Brain pericyte (primary cell): ENCODE data around the gene HTR2A.
A peak's percentile ranks its signal among the peaks of the same experiment; 100 is the strongest.

Source experiments
- DNase-seq: peaks from one replicate; pipeline ENCODE4 v3.0.0-alpha.2; 2012; ENCODE audit warnings: low read depth, low spot score

The HTR2A gene

DNA sequence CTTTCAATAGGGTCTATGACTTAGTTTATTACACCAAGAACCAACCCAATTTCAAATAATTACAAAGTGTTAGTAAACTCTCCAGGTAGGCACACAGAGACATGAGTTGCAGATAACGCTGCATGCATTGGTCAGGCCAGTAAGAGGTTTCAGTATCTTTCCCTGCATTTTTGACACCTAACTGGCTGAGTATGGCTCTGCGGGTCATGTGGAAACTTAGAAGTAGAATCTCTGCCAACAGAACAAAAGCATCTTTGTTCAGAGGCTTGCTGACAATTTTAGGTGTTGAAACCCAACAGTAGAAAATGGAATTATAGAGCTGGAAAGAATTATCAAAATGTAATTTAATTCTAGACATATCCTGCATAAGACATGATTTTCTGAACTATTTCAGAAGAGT is 25.3 kb downstream of the HTR2A start:
- DNase-seq, result no peak

DNA sequence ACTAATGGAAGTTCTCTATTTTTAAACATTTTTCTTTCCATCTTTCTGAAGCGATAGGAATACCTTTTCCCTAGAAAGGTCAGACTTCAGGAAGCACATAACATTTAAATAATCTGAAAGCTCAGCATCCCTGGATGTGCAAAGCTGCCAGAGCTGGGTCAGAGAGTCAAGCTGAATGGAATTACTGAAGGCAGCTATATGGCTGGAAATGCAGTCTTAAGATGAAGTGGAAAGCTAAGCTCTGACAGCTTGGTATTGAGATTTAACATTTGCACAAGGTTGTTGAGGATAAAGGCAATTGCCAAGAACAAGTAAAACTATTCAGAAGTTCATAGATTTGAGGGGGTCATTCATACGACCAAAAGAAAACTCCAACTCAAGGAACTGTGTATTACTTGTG is 28.8 kb downstream of the HTR2A start:
- DNase-seq, result no peak

DNA sequence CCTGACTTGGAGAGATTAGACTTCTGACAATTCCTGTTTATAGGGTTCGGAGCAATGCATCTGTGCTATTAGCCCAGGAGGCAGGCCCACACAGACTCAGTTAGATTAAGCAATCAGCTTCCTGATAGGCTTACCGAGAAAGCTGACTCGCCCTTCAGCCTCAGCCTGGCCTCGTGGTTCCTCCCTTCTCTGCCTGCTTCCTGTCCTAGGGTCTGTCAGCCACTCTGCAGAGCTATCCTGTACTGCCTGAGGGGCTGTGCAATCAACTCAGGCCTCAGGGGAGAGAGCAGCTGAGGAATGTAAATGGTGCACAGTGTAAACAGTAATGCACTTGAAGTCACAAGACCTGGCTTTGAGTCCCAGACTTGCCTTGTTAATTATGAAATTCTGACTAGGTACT is 30.7 kb downstream of the HTR2A start:
- DNase-seq, result no peak

DNA sequence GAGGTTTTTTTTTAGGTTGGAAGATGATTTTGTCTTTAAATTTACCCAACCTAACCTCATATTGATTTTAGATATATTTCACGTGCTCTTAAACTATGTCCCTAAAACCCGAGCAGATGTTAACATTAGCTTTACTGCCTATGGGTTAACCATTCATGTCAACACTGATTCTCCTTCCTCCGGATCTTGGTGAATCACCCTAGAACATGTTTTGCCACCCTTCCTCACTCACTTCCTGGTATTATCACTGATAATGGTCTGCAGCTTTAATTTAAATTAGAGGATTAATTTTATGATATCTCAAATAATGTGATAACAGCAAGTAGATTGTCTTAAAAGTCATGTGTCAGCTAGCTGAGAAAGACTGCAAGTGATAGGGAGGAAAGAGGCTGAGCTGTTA is 31.9 kb downstream of the HTR2A start:
- DNase-seq, result no peak

DNA sequence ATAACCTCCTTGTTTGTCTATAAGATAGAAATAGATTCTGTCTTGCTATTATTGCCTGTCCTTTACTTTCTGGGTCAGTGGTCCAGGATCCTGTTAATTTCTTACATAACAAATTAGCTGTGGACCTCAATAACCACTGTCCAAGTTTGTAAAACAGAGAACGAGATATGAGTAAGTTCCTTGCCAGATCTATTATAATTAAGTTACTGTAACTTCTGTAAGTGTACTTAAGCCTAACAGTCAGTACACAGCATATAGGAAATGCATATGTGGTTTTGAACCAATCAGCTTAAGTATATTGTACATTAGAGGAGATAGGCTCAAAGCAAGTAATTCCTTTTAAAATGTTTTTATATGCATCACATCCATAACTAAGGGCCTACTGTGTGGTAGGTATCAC is 34.9 kb downstream of the HTR2A start:
- no peak for DNase-seq

DNA sequence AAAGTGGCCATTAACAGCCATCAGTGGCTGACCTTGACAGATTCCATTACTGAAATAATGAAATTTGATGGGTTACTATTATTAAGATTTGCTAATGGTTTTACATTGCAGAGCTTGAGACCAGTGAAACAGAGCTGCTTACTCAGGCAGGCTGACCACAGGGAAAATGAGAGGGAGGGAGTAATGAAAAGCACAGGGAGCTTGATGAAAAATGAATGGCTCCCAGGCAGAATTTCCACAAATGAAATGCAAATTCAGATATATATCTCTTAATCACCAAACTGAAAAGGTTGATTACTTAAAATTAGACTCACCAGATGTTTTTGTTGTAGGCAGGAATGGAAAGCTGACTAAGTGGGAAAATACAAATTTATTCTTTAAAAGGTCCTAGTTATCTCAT is 36.1 kb downstream of the HTR2A start:
- DNase-seq, result no peak

DNA sequence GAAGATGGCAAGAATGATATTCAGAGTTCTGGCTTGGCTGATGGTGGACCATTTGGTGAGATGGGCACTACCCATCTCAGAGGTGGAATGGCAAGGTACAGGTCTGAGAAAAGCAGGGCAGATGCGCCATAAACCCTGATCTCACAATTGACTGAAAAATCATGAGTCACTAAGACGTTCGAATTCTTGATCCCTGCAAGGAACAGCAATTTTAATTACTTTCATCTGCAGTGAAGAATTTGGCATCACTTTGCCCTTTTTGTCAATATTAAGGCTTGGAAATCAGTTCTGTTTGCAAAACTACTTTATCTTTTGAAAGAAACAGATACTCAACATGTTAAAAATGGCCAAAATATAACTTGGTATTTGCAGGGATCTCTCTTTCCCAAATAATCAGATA is 38.1 kb downstream of the HTR2A start:
- DNase-seq, result no peak

DNA sequence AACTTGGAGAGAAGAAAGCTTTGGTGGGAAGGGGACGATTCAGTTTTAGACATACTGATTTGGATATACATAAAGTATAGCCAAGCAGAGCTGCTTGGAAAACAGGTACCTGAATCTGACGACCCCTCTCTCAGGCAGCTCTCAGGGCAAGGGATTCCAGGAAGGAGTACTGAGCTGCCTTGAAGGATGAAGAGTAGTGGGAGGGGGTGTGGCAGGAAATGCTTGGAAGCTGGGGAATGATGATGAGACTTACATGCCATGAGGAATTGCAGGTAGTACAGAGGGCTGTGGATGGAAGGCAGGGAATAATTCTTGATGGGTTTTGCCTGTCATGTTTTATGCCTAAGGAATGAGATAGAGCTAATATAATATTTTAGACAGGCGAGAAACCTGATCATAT is 38.7 kb downstream of the HTR2A start:
- no peak for DNase-seq

DNA sequence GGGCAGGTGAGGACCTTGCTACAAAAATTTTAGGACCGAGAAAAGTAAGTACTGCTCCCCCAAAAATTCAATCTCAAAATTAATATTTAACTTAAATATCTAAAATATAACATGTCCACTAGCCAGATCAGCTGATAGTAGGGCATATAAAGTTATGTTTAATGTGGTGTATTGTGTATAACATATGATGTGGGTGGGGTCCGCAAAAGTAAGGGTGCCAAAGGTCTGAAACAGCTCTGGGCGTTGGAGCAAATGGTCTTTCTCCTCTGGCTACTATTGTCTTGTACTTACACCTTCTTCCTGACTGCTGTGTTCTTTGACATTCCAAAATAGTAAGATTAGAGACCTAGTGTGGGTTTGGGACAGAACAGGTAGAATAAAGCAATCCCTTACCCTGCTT is 41.2 kb downstream of the HTR2A start:
- DNase-seq, result no peak

DNA sequence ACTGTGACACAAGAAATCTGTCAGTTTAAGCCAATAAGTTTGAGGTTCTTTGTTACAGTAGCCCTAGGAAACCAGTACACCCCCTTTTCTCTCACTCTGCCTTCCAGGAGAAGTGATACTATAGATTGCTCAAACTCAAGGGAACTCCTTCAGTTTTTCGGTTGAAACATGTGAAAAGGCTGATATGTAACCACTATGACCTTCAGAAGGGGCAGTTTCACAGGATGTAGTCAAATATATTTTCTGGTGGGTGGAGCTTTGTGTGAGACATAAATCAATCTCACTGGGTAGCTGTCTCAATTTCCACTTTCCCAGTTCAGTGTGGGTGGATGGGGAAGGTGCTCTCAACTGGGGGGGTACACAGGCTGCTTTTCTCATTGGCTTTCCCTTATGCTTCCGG is 41.7 kb downstream of the HTR2A start:
- no peak for DNase-seq

DNA sequence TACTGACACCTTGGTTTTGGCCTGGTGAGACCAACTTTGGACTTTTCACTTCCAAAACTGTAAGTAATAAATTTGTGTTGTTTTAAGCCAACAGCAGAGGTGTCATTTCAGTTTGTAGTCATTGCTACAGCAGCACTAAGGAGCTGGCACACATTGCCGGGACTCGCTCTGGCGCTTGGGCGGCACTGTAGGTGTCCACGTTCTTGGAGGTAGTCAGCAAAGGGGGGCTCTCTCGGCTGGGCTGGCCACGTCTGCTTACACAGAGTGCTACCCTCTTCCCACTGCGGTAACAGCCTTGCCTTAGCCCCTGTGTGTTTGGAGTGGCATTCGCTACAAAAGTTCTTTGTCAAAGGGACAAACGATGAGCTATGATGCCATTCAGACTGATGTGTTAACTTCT is 44.7 kb downstream of the HTR2A start:
- no peak for DNase-seq

DNA sequence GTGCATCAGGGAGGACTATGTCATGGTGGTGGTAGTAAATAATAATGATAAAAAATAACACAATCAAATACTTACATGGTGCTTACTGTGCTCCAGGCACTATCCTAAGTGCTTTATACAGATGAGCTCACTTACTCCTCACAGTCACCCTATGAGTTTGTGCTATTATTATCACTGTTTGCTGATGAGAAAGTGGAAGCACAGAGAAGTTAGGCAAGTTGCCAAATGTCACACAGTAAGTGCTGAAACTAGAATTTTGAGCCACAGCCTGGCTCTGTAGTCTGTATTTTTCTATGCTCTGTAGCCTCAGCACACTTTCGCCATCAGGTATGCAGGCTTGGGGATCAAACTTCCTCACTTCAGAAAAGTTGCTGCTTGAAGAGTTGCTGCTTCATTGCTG is 46.6 kb downstream of the HTR2A start:
- DNase-seq, result no peak

DNA sequence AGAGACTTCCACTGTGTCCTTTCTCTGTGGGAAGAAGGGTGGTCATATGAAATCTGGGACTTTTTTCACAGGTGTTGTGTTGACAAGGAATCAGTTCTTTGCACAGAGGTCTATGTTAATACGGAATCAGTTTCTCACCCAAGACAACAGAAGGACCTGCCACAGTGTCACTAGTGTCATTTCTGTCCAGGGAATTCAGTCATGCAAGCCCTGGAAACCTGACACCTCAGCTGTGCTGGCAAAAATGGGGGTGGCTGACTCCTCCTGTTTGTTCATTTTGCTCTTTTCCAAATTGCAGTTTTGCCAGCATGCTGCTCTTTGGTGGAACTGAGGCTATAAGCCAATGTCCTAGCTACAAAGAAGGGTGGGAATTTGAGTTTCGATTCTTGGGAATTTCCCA is 50.1 kb downstream of the HTR2A start:
- DNase-seq, result no peak

DNA sequence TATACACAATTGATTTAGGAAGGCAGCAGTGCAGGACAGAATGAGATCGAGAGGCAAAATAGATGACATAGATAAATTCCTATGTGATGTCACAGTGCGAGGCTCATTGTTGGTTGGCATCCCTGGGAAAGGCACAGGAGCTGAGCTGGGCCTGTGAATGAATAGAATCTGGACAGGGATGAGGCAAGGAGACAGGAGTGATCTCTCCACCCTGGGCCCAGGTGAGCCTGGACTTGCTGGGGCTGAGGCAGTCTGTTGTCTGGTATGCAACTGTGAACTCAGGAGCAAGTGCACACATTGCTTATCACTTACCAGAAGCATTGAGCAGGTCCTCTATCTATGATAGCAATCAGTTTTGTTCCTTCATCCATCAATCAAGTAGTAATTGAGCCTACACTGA is 51.7 kb downstream of the HTR2A start:
- no peak for DNase-seq

DNA sequence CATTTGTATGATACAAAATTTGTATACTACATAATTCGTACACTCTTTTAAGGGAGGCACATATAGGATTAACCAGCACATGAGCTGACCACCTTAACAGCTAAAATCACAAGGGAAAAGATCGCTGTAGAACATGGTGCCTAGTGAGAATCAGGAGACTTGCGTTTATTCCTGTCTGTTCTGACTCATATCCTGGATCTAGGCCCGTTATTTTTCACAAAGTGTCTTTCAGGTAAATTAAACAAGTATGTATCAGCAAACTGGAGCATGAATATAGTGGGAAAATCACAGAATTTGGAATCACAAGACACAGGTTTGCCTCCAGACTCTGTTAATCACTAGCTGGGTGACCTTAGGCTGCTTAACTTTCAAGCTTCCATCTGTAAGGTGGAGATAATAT is 52.4 kb downstream of the HTR2A start:
- DNase-seq, result no peak

DNA sequence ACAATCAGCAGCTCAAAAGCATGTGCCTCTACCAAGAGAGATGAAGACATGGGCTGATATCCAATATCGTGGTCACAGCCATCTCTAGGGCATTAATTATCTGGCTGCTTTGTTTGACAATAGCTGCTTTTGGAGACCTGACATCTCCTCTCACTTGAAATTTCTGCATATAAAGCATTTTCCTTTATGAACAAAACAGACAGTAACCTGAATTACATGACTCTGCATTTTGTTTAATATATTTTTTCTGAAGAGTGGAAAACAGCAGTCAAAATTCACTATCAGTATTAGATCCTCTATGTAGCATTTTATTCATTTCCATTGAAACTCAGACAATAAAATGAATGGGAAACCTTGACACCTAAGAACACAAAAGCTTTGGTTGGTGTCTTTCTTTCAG is 57.5 kb downstream of the HTR2A start:
- DNase-seq, result no peak

DNA sequence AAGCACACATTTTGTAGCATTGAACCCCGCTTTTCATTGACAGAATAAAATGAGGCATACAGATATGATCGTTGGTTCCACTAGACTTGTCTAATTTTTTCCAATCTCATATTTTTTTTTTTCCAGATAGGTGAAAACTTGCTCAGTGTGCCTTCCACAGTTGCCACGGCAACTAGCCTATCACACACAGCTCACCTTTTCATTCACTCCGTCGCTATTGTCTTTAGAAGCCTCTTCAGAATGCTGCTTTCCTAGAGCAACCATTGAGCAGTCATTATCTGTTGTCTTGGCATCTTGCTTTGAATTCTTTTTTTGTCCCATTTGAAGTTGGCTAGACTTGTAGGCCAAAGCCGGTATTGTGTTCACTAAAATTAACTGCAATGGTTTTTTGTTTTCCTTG is 62.2 kb downstream of the HTR2A start:
- no peak for DNase-seq

DNA sequence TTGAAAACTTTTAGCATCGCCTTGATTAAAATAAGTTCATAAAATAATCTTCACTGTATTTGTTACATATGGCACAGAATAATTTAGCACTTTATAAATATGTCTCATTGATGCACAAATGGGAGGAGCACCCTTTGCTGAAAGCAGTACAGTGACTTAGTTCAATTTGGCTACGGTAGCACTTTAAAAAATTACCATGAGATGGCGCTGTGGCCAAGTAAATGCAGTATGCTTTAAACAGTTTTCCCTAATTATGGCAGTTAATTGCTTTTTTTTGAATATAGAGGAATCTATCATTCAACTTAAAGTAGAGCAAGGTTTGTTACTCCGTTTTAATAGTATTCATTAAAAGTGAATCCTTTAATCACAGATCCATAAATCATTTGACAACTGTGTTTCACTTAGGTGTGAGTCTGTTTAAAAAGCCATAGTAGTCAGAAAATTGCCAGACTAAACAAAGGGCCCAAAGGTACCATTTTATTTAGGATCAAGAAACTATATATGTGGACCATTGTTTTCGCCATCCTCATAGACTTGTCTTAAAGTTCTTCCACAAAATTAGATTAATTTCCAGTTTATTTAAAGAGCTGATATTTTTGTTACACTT is 65.2 kb downstream of the HTR2A start:
- DNase-seq, result peak; percentile 4

DNA sequence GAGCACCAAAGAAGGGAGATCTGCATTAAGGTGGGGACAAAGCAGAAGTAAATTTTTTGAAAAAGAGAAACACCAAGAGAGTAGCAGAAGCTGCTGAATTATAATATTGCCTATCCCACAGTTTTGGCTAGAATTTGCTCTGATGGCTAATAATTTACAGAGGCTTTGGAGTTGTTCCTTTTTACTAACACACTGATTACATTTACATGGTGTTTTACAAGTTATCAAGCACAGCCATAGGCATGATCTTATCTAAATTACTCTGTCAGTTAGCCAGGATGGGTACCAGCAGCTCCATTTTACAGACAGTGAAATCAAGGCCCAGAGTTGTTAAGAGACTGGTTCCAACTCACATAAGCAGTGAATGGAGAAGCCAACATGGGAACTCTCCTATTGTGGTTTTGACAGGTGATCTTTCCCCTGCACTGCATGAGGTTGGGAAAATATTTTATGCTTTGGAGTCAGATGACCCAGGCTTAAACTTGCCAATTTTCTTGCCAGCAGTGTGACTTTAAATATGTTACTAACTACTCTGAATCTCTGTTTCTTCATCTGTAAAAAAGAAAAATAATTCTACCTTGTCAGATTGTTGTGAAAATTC is 66.3 kb downstream of the HTR2A start:
- no peak for DNase-seq

DNA sequence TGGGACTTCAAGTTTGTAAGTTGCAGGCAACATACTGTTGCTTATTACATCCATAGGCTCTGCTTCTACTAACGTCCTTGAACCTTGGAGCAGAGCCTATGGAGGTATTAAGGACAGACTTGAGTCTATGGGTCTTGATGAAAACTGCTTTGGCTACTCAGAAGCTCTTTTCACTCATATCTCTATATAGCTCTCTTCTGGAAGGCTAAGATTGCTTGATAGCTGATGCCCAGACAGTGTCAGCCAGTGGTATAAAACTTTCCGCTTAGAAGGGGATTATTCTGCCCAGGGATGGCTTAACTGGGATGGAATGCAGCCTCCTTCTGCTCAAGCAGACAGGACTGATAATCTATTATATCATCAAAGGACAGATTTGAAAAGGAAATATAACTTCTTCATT is 74.3 kb downstream of the HTR2A start:
- DNase-seq, result no peak

DNA sequence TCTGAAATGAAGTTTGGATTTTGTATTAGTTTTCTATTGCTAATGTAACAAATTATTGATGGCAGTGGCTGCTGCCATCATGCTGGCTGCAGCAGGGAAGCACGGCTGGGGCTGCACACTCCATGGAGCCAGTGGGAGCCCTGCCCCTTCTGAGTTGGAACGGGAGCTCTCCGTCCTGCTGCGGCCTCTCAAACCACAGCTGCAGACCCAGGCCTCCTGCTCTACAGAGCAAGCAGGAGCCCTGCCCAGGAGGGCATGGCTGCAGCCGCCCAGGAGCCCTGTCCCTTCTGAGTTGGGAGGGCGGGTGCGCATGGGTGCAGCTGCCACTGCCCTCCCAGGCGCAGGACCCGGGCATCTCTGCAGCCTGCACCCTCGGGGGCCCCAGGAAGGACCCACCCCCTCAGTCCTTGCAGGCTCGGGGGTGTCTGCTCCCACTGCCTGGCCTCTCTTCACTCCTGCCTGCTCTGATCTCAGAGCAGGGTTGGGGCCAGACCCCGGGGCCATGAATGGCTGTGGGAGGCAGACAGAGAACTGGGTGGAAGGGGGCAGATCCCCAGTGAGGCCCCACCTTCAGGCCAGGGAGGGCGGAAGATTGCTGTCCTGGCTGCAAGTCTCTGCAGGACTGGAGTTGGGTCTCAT is 78.9 kb downstream of the HTR2A start:
- no peak for DNase-seq

DNA sequence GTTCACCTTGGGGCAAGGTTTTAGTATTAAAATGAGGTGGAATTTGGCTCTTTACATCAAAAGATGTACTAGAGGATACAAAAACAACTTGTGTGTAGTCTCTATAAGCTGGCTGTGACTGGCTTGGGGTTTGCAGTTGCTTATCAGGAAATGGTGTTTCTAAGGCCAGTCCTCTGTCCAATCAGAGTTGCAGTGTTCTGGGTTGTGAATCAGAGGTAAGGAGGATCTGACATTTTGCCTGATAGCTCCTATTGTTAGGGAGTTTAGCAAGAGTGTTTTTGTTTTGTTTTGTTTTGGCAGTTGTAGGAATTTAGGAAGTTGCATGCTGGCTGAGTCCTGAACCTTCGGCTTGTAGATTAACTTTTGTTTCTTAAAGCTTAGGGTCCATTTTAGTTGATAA is 79.8 kb downstream of the HTR2A start:
- no peak for DNase-seq

DNA sequence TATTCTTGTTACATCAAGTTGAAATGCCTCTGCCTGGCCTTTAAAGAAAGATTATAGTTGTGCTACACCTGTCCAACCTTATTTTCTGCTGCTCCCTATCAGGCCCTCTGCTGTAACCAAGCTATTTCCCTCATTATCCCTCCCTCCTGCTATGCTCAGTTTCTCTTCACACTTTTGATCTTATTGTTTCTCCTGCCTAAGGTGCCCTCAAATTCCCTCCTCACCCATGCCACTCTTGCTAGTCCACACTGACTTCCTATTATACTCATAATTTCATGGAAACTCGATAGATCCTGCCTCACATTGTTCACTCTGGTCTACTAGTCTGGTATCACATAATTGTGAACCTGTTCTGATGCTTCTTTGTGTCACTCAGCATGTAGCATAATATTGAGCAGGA is 80.5 kb downstream of the HTR2A start:
- DNase-seq, result no peak
